K562 treated with DMSO at 1 percent for 48 hours (cell line): Measurements from ENCODE around the gene NEU4. TPM values are rescaled to one million over a fixed set of nuclear protein-coding genes. Genes with fewer than 3 reads are reported as not detected.

Experiments
- total RNA-seq: library from RNA; unstranded; fragments of 300-600 nt; gene quantifications from 2 replicates; pipeline ENCODE4 v1.2.3, GENCODE V29; 2022; ENCODE audit warnings: low replicate concordance; ENCODE audit errors: extremely low read depth

NEU4 gene, protein sequence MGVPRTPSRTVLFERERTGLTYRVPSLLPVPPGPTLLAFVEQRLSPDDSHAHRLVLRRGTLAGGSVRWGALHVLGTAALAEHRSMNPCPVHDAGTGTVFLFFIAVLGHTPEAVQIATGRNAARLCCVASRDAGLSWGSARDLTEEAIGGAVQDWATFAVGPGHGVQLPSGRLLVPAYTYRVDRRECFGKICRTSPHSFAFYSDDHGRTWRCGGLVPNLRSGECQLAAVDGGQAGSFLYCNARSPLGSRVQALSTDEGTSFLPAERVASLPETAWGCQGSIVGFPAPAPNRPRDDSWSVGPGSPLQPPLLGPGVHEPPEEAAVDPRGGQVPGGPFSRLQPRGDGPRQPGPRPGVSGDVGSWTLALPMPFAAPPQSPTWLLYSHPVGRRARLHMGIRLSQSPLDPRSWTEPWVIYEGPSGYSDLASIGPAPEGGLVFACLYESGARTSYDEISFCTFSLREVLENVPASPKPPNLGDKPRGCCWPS
- not detected in 2 replicates for total RNA-seq

DNA sequence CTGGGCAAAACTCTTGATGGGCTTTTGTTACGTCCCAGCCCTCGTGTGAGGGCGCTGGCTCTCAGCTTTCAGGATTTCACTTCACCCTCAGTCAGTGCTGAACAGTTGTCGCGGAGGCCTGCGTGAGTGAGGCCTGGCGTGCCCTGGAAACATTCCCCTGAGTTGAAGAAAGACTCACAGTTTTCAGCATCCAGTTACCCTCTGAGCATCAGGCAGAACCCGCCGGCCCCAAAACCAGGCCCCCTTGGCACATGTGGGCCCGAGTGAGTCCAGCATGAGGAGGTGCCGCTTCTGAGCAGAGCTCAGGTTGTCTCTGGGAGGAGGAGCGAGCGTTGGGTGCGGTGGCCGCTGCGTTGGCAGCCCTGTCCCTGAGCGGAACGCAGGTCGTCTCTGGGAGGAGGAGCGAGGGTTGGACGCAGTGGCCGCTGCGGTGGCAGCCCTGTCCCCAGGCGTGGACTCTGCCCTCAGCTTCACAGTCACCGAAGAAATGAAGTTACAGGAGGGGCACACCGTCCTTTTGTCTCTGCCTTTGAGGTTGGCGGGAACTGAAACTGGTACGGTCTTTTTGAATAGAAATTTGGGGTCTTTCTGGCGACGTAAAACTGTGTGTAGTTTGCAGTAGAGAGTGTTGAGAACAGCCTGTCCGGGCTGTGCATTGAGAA lies at the start of gene NEU4:
NEU4 (plus strand) TSS at position 473 of the 662 bp plus-strand sequence. CDS start 5,292 bp downstream, outside the sequence.

DNA sequence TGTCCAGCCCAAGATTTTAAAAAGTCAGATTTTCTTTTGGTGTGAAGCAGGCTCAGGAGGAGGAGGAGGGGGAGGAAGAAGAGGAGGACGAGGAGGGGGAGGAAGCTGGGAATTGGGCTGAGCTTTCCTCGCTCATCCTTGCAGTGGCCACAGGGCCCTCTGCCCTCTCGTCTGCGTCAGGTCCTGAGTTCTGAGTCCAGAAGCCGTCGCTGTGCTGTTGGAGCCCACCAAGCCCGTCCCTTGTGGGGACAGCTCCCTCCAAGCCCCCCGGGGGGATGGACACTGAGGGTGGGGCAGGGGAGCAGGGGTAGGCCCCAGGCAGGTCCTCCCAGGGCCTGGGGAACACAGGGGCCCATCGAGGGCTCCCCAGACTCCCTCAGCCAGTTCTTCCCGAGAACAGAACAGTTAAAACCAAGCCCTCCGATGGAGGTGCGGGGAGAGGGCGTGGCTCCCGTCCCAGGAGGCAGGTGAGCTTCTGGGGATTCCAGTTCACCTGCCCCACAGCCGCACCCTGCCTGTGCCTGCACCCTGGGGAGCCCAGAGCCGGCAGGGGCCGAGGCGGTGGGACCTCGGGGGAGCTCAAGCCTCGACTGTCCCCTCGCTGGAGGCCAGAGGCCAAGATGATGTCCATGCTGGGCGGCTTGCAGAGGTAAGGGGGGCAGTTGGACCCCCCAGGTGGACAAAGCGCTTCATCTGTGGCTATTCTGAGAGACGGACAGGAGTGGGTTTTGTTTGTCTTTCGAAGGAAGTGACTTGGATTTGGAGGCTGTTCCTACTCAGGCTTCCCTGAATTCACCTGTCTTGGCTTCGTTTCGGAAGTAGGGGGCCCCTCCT lies 32.4 kb upstream of the NEU4 start, which contains the start of gene GAL3ST2:
GAL3ST2 (plus strand) TSS at position 487 of the 834 bp plus-strand sequence; CDS start at position 621, 134 bp downstream.

DNA sequence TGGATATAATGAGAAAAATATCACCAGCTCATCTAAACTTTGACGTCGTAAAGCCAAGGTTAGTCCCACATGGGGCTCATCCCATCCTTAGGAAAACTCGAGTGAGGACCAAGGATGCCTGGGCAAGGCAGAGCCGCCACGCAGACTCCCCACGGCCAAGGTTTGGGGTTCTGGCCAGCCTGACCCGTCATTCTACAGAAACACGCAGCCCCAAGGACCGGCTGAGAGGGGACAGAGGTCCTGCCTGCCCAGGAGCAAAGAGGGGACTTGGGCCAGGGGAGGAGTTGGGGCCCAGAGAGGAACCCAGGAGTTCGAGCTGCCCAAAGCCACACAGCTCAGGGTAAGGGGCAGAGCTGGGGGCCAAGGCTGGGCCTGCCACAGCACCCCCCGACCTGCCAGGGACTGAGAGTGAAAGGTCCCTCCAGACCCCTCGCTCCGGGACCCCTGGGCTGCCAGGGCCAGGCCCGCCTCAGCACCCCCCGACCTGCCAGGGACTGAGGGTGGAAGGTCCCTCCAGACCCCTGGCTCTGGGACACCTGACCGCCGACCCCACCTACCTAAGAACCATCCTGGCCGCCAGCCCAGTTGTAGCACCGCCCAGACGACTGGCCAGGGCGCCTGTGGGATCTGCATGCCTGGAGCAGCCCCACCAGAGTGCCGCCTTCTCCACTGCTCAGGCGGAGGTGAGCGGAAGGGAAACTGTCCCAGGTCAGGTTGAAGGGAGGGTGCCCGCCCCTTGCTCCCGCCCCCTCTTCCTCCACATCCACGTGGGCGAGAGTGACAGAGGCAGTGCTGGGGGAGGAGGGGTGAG lies 49.4 kb downstream of the NEU4 start, which contains the start of gene PDCD1:
PDCD1 (minus strand) TSS at position 689 of the 811 bp plus-strand sequence; CDS start at position 633, 56 bp downstream.

Other genes with a start within 250 kb of the NEU4 start
- gene THAP4, start 172.0 kb upstream of the NEU4 start, total RNA-seq = 613 TPM in 1 of 2 replicates, not detected in the other
- not detected in 2 replicates for gene ATG4B, start 171.5 kb upstream of the NEU4 start, total RNA-seq
- gene DTYMK, start 122.4 kb upstream of the NEU4 start, total RNA-seq = not detected in 2 replicates
- not detected in 2 replicates for gene ING5, start 107.2 kb upstream of the NEU4 start, total RNA-seq
- not detected in 2 replicates for gene D2HGDH, start 74.6 kb upstream of the NEU4 start, total RNA-seq
- not detected in 2 replicates for gene GAL3ST2, start 32.4 kb upstream of the NEU4 start, total RNA-seq
- not detected in 2 replicates for gene PDCD1, start 49.7 kb downstream of the NEU4 start, total RNA-seq
- not detected in 2 replicates for gene RTP5, start 60.5 kb downstream of the NEU4 start, total RNA-seq